ENCODE data around the gene OLFML2A. TPM values are rescaled to one million over a fixed set of nuclear protein-coding genes. Genes with fewer than 3 reads are reported as not detected.

OLFML2A gene
- total and polyA plus RNA-seq, 2 donors (not counting 1 experiment from before 2014, with no cell fraction given): 2.7 to 33.7 TPM

GRCh38 chr9:124803911-124804310, 27.0 kb downstream of the OLFML2A start:
- no peak for DNase-seq (ENCODE audit: low read depth in 2 of 2)
- Histone ChIP-seq H4K20me1 (ENCODE audit: control insufficient read depth, extremely low read depth, insufficient read depth, low read length) (no peaks in the 10 kb centered on the region), H3K27ac (ENCODE audit: insufficient read depth, low read length) (no peak overlapping the region), H3K27me3 (ENCODE audit: control insufficient read depth, insufficient read depth, low read length) (peaks cover 5% of the 10 kb centered on the region), H3K4me2 (ENCODE audit: extremely low read depth, insufficient read depth, low read length) (no peak overlapping the region), H3K9ac (ENCODE audit: insufficient read depth, low read length) (no peak overlapping the region), H3K79me2 (ENCODE audit: control insufficient read depth, insufficient read depth, low read length) (no peaks in the 10 kb centered on the region), H2AFZ (ENCODE audit: low read length) (no peak overlapping the region), H3K4me3 (replicated peaks in 1 of 4; ENCODE audit: control extremely low read depth in 1 of 4, insufficient read depth in 1 of 4, low read depth in 3 of 4, low read length in 4 of 4) (no peak overlapping the region), H3K36me3 (ENCODE audit: control insufficient read depth, insufficient read depth, low read length) (no peaks in the 10 kb centered on the region), H3K4me1 (ENCODE audit: control insufficient read depth, extremely low read depth, insufficient read depth, low read length) (no peaks in the 10 kb centered on the region), H3K9me3 (ENCODE audit: control insufficient read depth, insufficient read depth, low read depth, low read length) (no peaks in the 10 kb centered on the region)
- TF ChIP-seq EZH2 (IDR thresholded peaks at IDR 0.05; ENCODE audit: low read length, missing control alignments) (no peak), CTCF (conservative IDR thresholded peaks at IDR 0.05 in 1 of 2, IDR thresholded peaks at IDR 0.05 in 1 of 2; ENCODE audit: low read depth in 1 of 2, low read length in 2 of 2) (no peak)

- TF ChIP-seq EZH2 (IDR thresholded peaks at IDR 0.05; ENCODE audit: low read length, missing control alignments) (no peak), CTCF (conservative IDR thresholded peaks at IDR 0.05 in 1 of 2, IDR thresholded peaks at IDR 0.05 in 1 of 2; ENCODE audit: low read depth in 1 of 2, low read length in 2 of 2) (no peak)
- Histone ChIP-seq H2AFZ (ENCODE audit: low read length) (no peak overlapping the region), H3K4me1 (ENCODE audit: control insufficient read depth, extremely low read depth, insufficient read depth, low read length) (no peaks in the 10 kb centered on the region), H3K27ac (ENCODE audit: insufficient read depth, low read length) (no peak overlapping the region), H3K4me2 (ENCODE audit: extremely low read depth, insufficient read depth, low read length) (no peak overlapping the region), H3K4me3 (replicated peaks in 1 of 4; ENCODE audit: control extremely low read depth in 1 of 4, insufficient read depth in 1 of 4, low read depth in 3 of 4, low read length in 4 of 4) (no peak overlapping the region), H3K27me3 (ENCODE audit: control insufficient read depth, insufficient read depth, low read length) (no peaks in the 10 kb centered on the region), H4K20me1 (ENCODE audit: control insufficient read depth, extremely low read depth, insufficient read depth, low read length) (no peaks in the 10 kb centered on the region), H3K9ac (ENCODE audit: insufficient read depth, low read length) (no peak overlapping the region), H3K9me3 (ENCODE audit: control insufficient read depth, insufficient read depth, low read depth, low read length) (no peaks in the 10 kb centered on the region), H3K36me3 (ENCODE audit: control insufficient read depth, insufficient read depth, low read length) (no peaks in the 10 kb centered on the region), H3K79me2 (ENCODE audit: control insufficient read depth, insufficient read depth, low read length) (no peaks in the 10 kb centered on the region)
- DNase-seq (ENCODE audit: low read depth in 2 of 2): peak in 1 of 2 donors; percentile 78
Measured at GRCh38 chr9:124805186-124805585, 28.3 kb downstream of the OLFML2A start.

- H3K36me3 ChIP-seq (ENCODE audit: control insufficient read depth, insufficient read depth, low read length): no peaks in the 10 kb centered on the region
- H3K9ac ChIP-seq (ENCODE audit: insufficient read depth, low read length): no peak overlapping the region
- no peak overlapping the region for H3K4me3 ChIP-seq (replicated peaks in 1 of 4; ENCODE audit: control extremely low read depth in 1 of 4, insufficient read depth in 1 of 4, low read depth in 3 of 4, low read length in 4 of 4)
- no peaks in the 10 kb centered on the region for H3K79me2 ChIP-seq (ENCODE audit: control insufficient read depth, insufficient read depth, low read length)
- H3K27ac ChIP-seq (ENCODE audit: insufficient read depth, low read length): no peak overlapping the region
- H2AFZ ChIP-seq (ENCODE audit: low read length): no peak overlapping the region
- no peak for TF ChIP-seq CTCF (conservative IDR thresholded peaks at IDR 0.05 in 1 of 2, IDR thresholded peaks at IDR 0.05 in 1 of 2; ENCODE audit: low read depth in 1 of 2, low read length in 2 of 2)
- no peak for TF ChIP-seq EZH2 (IDR thresholded peaks at IDR 0.05; ENCODE audit: low read length, missing control alignments)
- no peak for DNase-seq (ENCODE audit: low read depth in 2 of 2)
- no peaks in the 10 kb centered on the region for H3K27me3 ChIP-seq (ENCODE audit: control insufficient read depth, insufficient read depth, low read length)
- no peak overlapping the region for H3K4me2 ChIP-seq (ENCODE audit: extremely low read depth, insufficient read depth, low read length)
- H3K9me3 ChIP-seq (ENCODE audit: control insufficient read depth, insufficient read depth, low read depth, low read length): no peaks in the 10 kb centered on the region
- H4K20me1 ChIP-seq (ENCODE audit: control insufficient read depth, extremely low read depth, insufficient read depth, low read length): no peaks in the 10 kb centered on the region
- peaks cover 14% of the 10 kb centered on the region for H3K4me1 ChIP-seq (ENCODE audit: control insufficient read depth, extremely low read depth, insufficient read depth, low read length)
Measured at GRCh38 chr9:124808246-124808956, 31.5 kb downstream of the OLFML2A start.

Measured in fibroblast of lung (primary cell).